ENCODE results near the gene DAB1.

The DAB1 gene

DNA sequence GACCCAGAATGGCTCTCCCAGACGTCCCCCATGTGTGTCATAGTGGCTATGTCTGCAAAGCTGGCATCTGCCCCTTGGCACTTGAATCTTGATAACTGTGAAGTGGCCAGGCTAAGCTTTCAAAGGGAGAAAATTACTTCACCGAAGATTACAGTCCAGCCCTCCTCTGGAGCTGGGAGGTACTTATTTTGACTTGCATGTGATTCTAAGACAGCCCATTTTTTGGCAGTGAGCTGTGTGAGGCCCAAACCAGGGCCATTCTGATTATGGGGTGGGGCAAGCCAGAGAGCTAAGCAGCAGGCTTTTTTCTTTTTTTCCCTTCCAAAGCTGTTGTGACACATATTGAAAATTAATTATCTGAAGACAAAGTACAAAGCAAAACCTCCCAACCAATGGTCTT lies 415.9 kb downstream of the DAB1 start:
- DNase-seq, result no peak

DNA sequence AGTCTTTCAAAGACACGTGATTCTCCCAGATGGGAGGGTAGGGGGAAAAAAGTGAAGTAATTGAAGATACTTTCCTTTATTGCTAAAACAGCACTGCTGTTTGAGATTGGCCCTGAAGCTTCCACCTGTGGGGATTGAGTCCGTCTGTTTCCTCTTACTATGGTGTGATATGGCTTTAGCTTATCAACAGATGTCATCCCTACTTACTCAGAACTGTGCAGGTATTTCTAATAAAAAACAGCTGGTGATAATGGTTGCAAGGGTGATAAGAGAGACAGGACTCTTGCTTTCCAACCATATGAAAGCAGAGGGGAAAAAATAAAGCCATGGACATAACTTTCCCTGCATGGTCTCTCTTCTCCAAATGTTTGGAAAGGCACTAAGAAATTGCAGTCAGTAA lies 416.4 kb downstream of the DAB1 start:
- no peak for DNase-seq

DNA sequence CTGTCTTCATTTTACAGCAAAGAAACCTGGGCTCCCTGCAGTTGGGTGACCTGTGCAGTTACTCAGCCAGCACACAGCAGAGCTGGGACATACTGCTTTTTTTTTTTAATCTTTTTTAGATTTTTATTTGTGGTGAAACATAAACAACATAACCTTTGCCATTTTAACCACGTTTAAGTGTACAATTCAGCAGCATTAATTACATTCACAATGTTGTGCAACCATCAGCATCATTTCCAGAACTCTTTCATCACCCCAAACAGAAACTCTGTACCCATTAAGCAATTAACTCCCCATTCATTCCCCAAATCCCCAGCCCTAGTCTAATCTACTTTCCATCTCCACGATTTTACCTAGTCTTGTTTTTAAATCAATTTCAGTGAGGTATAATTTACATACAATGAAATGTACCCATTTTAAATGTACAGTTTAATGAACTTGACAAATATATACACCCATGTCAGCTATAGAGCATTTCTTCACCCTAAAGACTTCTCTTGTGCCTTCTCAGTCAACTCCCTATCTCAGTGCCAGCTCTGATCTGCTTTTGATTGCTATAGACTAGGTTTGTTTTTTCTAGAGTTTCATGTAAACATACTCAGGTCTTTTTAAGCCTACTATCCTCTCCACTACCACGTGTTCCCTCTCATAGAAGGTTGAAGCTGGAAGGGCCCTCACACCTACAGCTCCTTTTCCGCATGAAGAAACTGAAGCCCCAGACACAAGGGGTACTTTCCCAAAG lies 420.3 kb downstream of the DAB1 start:
- no peak for DNase-seq

DNA sequence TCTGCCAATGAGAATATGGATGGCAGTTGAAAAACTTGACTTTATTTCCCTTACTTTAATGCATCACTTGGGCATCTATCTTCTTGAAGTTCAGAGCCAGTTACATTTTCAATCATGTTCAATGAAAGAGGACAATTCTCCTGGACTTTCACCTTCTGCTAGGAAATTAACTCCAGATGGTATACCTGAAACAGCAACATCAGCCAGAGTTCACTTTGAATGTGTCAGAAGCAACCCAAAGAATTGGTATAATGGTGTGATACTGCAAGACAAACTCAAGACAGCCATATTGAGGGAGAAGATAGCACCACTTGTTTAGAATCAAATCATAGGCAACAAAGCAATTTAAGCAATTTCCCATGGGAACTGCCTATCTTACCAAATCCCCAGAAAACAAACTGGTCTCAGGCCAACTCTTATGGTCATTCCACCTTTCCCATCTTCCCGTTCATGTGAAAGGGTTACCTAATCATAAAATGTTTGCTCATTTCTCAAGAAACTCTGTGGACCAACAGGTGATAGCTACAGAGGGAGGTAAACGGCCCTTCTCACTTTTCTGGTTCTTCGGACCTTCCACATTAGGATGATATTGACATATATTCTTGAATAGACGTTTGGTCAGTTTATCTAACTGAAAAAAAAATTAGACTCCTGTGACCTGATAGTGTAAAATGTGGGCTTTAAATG lies 428.3 kb downstream of the DAB1 start:
- no peak for DNase-seq

GRCh38 chr1:56993475-56993874 lies 430.4 kb downstream of the DAB1 start:
- DNase-seq, result no peak

- peak; percentile 27 for DNase-seq
These were observed 431.3 kb downstream of the DAB1 start for GRCh38 chr1:56992318-56993125.

DNA sequence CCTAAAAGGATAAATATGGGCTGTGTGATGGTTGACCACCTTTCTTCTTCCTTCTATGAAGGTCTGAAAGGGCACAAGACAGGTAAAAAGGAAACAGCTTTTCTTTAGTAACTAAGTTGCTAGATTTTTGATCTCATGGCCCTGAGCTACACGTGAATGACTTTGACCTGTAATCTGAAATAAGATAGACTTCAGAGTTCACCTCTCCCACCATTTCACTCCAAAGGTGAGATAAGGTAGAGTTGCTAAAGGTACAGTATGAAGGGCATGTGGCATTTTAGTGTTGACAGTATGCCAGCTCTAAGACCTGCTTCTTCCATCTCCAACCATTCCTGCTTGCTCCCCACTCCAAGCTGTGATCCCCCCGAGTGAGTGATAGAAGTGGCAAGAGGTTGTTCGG lies 432.3 kb downstream of the DAB1 start:
- DNase-seq, result no peak

DNA sequence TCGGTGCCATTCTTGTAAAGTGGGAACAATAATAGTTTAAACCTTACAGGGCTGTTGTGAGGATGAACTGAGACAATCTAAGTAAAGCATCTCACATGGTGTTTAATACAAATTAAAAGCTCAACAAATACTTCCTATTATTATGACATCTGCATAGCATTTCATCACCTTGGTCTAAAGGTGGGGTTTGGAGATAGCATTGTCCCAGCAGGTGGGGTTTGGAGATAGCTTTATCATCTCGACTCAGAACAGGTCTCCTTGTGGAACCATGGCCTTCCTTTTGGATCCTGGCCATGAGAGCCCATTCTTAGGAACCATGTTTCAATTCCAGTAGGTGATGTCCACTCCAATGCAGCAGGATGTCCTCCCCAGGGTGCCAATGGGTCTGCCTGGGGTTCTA lies 437.5 kb downstream of the DAB1 start:
- DNase-seq, result no peak

DNA sequence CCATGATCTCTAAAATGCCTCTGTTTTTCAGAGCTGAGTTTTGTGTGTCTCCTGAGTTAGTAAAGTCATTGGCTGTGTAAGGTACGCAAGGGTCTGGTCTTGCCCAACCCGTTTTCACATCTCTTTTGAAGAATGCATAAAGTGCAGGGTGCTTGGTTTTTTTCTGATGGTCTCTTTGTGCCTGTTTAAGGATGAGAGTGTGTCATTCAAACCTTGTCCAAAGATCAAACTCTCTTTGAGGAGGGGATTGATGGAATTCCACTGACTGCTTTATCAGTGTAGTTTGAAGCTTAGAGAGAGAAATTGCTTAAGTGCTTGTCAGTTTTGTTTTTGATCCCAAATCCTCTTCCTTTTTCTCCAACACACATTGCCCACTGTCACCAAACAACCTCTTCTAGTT lies 438.0 kb downstream of the DAB1 start:
- no peak for DNase-seq

DNA sequence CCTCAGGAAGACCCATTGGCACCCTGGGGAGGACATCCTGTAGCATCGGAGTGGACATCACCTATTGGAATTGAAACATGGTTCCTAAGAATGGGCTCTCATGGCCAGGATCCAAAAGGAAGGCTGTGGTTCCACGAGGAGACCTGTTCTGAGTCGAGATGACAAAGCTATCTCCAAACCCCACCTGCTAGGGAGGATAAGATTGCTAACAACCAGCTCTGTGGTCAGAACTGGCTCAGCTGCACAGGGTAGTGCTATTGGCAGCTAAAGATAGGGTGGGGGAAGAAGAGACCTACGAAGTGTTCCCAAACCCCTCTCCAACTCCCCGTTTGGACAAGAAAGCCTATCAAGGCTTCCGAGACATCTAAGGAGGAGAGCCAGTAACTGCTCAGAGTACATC lies 440.4 kb downstream of the DAB1 start:
- no peak for DNase-seq

GRCh38 chr1:56979986-56980755 lies 443.7 kb downstream of the DAB1 start:
- no peak for DNase-seq

DNA sequence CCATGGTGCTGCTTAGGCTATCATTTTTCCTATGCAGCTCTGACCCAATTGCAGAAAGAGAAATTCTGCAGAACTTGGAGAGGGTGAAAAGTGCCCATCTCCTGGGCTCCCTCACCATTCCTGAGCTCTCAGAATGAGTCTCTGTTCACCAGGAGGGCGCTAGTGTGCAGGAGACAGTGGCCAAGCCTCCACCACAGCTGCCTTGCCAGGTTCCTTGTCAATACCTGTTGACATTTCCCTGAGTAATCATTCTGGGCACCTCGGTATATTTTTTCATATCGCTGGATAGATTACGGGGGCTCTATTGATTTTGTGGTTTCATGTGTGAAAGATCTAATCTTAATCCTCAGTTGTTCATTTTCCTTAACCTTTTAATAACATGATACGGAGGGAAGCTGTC lies 445.0 kb downstream of the DAB1 start:
- no peak for DNase-seq

GRCh38 chr1:56977910-56978309 lies 445.9 kb downstream of the DAB1 start:
- DNase-seq, result no peak

GRCh38 chr1:56975446-56975845 lies 448.4 kb downstream of the DAB1 start:
- no peak for DNase-seq

- DNase-seq, result no peak
These were observed 449.7 kb downstream of the DAB1 start for GRCh38 chr1:56973923-56974742.

- DNase-seq, result no peak
These were observed 450.9 kb downstream of the DAB1 start for GRCh38 chr1:56972976-56973375.

- DNase-seq, result no peak
These were observed 453.6 kb downstream of the DAB1 start for GRCh38 chr1:56970280-56970679.

GRCh38 chr1:56968878-56969495 lies 454.9 kb downstream of the DAB1 start:
- DNase-seq, result no peak

GRCh38 chr1:56967900-56968832 lies 455.7 kb downstream of the DAB1 start:
- no peak for DNase-seq

GRCh38 chr1:56967355-56967754 lies 456.5 kb downstream of the DAB1 start:
- no peak for DNase-seq

DNA sequence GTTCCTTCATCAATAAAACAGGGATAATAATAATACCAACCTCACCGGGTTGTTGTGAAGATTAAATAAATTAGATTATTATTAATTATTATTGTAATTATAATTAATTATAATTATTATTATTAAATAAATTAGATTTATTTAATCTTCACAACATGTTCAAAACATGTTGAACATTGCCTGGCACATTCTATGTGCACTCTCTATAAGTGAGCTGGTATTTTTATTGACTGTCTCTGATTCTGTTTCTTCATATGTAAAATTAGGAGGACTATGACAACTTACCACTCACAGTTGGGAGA lies 457.2 kb downstream of the DAB1 start:
- no peak for DNase-seq

Data from NCI-H1092 treated with DMSO at 0.1 percent for 48 hours (cell line).